ENCODE measurements around the gene PLA2G4B.

- TF ChIP-seq CTCF (IDR thresholded peaks at IDR 0.05 in 2 of 3, conservative IDR thresholded peaks at IDR 0.05 in 1 of 3; ENCODE audit: control insufficient read depth in 2 of 3, extremely low read depth in 1 of 3, insufficient read depth in 1 of 3, low read depth in 3 of 3, low read length in 3 of 3) (no peak), SP1 (IDR thresholded peaks at IDR 0.05; ENCODE audit: low read depth, low read length) (no peak), KDM1A (IDR thresholded peaks at IDR 0.05; ENCODE audit: borderline replicate concordance) (no peak), IRF4 (IDR thresholded peaks at IDR 0.05; ENCODE audit: low read depth, low read length) (no peak), ZBTB33 (IDR thresholded peaks at IDR 0.05) (no peak), NFYA (IDR thresholded peaks at IDR 0.05; ENCODE audit: borderline replicate concordance, low read depth, low read length) (no peak)
Measured at GRCh38 chr15:41851167-41851523, 12.5 kb downstream of the PLA2G4B start.

Data from GM12878 (cell line).